Mesothelial cell of epicardium (in vitro differentiated cells): ENCODE measurements around the gene SRF. TPM values are rescaled to one million over a fixed set of nuclear protein-coding genes. Genes with fewer than 3 reads are reported as not detected.

ENCODE experiments used
- DNase-seq, 2 experiments: peaks; one replicate each; pipeline ENCODE4 v3.0.0; 2021; ENCODE audit warnings: low spot score in 2 of 2; ENCODE audit not compliant: unreplicated experiment in 2 of 2
- H3K27ac Mint-ChIP-seq: 2 replicates; pipeline ENCODE4 v1.8.0; 2021; ENCODE audit warnings: mixed read lengths
- H3K27me3 Mint-ChIP-seq: 2 replicates; pipeline ENCODE4 v1.8.0; 2021; ENCODE audit warnings: low read depth, mixed read lengths
- H3K36me3 Mint-ChIP-seq: 2 replicates; pipeline ENCODE4 v1.8.0; 2021; ENCODE audit warnings: mixed read lengths
- H3K4me1 Mint-ChIP-seq: 2 replicates; pipeline ENCODE4 v1.8.0; 2021; ENCODE audit warnings: mixed read lengths
- H3K4me3 Mint-ChIP-seq: 2 replicates; pipeline ENCODE4 v1.8.0; 2021; ENCODE audit warnings: mild to moderate bottlenecking, moderate library complexity, mixed read lengths
- H3K9me3 Mint-ChIP-seq: 2 replicates; pipeline ENCODE4 v1.8.0; 2021; ENCODE audit warnings: mixed read lengths
- CTCF ChIP-seq: fragments of 200-600 bp; sonication (generic); IDR thresholded peaks from one replicate; pipeline ENCODE4 v1.5.0; 2021; ENCODE audit warnings: antibody characterized with exemption; ENCODE audit not compliant: unreplicated experiment
- total RNA-seq: library from RNA; stranded (reverse); gene quantifications from 3 replicates; pipeline ENCODE4 v1.2.1, GENCODE V29; 2021

The SRF gene
- total RNA-seq, 1 donor from 2014 or later = 52.0 TPM

DNA sequence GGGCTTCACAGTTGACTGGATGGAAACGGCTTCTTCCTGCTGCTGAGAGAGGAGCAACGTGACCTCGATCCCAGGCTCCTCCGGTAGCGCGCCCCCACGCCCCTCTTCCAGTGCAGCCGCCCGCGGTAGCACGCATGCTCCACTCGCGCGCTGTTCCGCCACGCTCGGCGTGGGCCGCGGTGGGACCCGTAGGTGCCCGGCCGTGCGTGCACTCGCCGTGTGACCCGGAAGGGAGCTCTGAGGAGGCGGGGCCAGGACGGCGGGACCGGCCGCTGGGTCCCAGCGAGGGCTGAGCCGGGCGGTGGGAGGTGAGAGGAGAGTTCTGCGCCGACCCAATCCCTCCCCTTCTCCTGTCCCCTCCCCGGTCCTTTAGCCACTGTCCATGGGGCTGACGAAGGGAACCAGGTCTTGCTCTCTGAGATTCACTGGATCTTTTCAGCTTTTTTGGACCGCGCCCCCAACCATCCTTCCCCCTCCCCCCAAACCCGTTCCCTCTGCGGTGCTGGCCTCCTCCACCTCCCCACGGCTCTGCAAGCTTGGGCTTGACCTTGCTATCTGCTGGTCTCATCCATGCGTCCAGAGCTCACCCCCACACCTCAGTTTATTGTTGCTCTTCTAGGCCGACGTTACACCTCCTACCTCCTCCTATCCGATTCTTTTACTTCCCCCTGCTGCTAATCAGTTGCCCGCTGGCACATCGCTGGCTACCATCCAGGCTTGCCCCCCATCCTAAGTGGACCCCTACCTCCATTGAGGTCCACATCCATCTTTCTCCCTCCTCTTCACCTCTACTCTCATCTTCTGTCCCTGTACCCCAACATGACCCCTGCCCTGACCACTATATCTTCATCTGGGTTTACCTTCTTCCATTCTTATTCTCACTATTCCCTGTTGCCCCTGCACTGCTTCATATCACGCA lies 11.1 kb downstream of the SRF start, which contains the start of gene CUL9:
Gene CUL9, plus strand, starts transcription at position 255 of the 919 bp plus-strand sequence. CDS start 2,115 bp downstream, outside the sequence.
- H3K4me1 Mint-ChIP-seq = peaks cover 27% of the 10 kb centered on the region
- H3K27ac Mint-ChIP-seq = peak within 1 kb of the TSS; percentile 82
- no peak for TF ChIP-seq CTCF
- DNase-seq = peak; percentile 42 to 56
- peaks cover 11% of the 10 kb centered on the region for H3K36me3 Mint-ChIP-seq
- peak within 1 kb of the TSS; percentile 86 for H3K4me3 Mint-ChIP-seq
- H3K9me3 Mint-ChIP-seq = no peaks in the 10 kb centered on the region
- H3K27me3 Mint-ChIP-seq = no peaks in the 10 kb centered on the region

- peaks cover 27% of the 10 kb centered on the region for H3K4me1 Mint-ChIP-seq
- H3K27me3 Mint-ChIP-seq = no peaks in the 10 kb centered on the region
- no peak for DNase-seq
- H3K4me3 Mint-ChIP-seq = peak overlapping the region; percentile 86
- H3K27ac Mint-ChIP-seq = peak overlapping the region; percentile 2
- TF ChIP-seq CTCF = no peak
- H3K36me3 Mint-ChIP-seq = peaks cover 19% of the 10 kb centered on the region
- H3K9me3 Mint-ChIP-seq = no peaks in the 10 kb centered on the region
These were observed 12.4 kb downstream of the SRF start for GRCh38 chr6:43183441-43183840.

DNA sequence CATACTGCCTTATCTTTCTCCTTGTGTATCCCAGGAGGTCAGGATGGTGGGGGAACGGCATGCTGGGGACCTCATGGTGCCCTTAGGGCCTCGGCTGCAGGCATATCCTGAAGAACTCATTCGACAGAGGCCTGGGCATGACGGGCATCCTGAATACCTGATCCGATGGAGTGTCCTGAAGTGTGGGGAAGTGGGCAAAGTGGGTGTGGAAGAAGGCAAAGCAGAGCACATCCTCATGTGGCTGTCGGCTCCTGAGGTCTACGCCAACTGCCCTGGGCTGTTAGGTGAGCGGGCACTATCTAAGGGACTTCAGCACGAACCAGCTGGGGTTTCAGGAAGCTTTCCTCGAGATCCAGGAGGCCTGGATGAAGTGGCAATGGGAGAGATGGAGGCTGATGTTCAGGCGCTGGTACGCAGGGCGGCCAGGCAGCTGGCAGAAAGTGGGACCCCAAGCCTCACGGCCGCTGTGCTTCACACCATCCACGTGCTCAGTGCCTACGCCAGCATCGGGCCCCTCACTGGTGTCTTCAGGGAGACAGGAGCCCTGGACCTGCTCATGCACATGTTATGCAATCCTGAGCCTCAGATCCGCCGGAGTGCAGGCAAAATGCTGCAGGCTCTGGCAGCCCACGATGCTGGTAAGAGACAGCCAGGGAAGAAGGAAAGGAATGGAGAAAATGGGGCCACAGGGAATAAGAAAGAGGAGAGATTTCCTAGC lies 13.4 kb downstream of the SRF start:
- peaks cover 21% of the 10 kb centered on the region for H3K36me3 Mint-ChIP-seq
- no peaks in the 10 kb centered on the region for H3K9me3 Mint-ChIP-seq
- peaks cover 27% of the 10 kb centered on the region for H3K4me1 Mint-ChIP-seq
- no peak for DNase-seq
- H3K27ac Mint-ChIP-seq = peak overlapping the region; percentile 47
- H3K4me3 Mint-ChIP-seq = peak overlapping the region; percentile 13
- no peaks in the 10 kb centered on the region for H3K27me3 Mint-ChIP-seq
- TF ChIP-seq CTCF = no peak

- no peaks in the 10 kb centered on the region for H3K27me3 Mint-ChIP-seq
- TF ChIP-seq CTCF = no peak
- peaks cover 27% of the 10 kb centered on the region for H3K4me1 Mint-ChIP-seq
- no peaks in the 10 kb centered on the region for H3K9me3 Mint-ChIP-seq
- H3K4me3 Mint-ChIP-seq = no peak overlapping the region
- H3K27ac Mint-ChIP-seq = no peak overlapping the region
- DNase-seq = no peak
- H3K36me3 Mint-ChIP-seq = peaks cover 21% of the 10 kb centered on the region
These were observed 14.4 kb downstream of the SRF start for GRCh38 chr6:43185391-43185985.

DNA sequence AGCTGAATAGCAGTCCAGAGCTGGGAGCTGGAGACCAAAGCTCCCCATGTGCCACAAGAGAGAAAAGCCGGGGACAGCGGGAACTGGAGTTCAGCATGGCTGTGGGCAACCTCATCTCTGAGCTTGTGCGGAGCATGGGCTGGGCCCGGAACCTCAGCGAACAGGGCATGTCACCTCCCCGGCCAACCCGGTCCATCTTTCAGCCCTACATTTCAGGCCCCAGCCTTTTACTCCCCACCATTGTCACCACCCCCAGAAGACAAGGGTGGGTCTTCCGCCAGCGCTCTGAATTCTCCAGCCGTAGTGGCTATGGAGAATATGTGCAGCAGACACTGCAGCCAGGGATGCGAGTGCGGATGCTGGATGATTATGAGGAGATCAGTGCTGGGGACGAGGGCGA lies 14.9 kb downstream of the SRF start:
- no peak for DNase-seq
- H3K4me1 Mint-ChIP-seq = peaks cover 26% of the 10 kb centered on the region

More for the DNA sequence above, 14.9 kb downstream of the SRF start:
- Mint-ChIP-seq H3K27ac (no peak overlapping the region), H3K9me3 (no peaks in the 10 kb centered on the region), H3K36me3 (peaks cover 21% of the 10 kb centered on the region), H3K27me3 (no peaks in the 10 kb centered on the region), H3K4me3 (no peak overlapping the region)
- TF ChIP-seq CTCF = no peak
